Heart left ventricle (tissue), 13 donors: ENCODE results near the gene CCL27.

ENCODE experiments used
- POLR2A ChIP-seq, 2 donors: fragments of 450-650 bp; IDR thresholded peaks; one replicate each; pipeline ENCODE4 v1.6.1; 2017; ENCODE audit warnings: antibody characterized with exemption in 2 of 2, mild to moderate bottlenecking in 2 of 2, moderate library complexity in 2 of 2
- TF ChIP-seq, protein P1 (sequence below), 12 donors: fragments of 200-600 bp; sonication (generic) in 4 of 12; IDR thresholded peaks; one replicate each; pipeline versions ENCODE4 v1.5.0 to v1.8.0; 2018 to 2022; ENCODE audit warnings: antibody characterized with exemption in 12 of 12, mild to moderate bottlenecking in 5 of 12
- donor health status: ischemic (EF 13 %, LVEDD 7.1; RV severe dilation, severe dysfunction).
- donor health status: DM: no; HTN: yes; CAD: no.
- donor health status: DM: no; HTN: no; CAD: no.
- donor health status: ischemic (EF 25% LVEDD 6.9; RV normal size, moderate dysfunction).
- donor health status: ischemic (EF 25% LVEDD 5.7; RV mildly dilated, moderate dysfunction).
- donor health status: ischemic (EF 35%, LVEDD 5.7; RV mildly dilated, moderate dysfunction).
- donor health status: nonischemic (EF 11% LVEDD 7.7; RV severe dilation, severe dysfunction).
- donor health status: DM: yes; HTN: yes; CAD: no.
- donor health status: PGD.
- donor health status: ischemic (EF 29% LVEDD 5.4; RV normal size, mild dysfunction).
- donor health status: nonischemic (EF 23%, LVEDD 6.1; RV moderate dilation, normal function).

DNA sequence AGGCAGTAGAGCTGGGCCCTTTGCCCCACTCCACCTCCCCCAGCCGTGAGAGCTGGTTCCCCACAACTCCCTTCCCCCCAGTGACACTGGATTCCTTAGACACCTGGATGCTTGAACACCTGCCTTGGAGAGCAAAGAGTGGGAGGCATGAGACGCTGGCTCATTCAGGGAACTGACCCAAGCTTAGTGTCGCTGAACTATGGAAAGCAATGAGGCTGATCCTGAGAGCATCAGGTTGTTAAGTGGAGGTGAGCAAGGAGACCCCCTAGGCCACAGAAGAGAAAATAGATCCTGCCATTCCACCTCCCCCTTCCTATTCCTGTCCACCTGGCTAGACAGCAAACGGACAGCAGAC lies 26.6 kb upstream of the CCL27 start:
- TF ChIP-seq, protein P1, sequence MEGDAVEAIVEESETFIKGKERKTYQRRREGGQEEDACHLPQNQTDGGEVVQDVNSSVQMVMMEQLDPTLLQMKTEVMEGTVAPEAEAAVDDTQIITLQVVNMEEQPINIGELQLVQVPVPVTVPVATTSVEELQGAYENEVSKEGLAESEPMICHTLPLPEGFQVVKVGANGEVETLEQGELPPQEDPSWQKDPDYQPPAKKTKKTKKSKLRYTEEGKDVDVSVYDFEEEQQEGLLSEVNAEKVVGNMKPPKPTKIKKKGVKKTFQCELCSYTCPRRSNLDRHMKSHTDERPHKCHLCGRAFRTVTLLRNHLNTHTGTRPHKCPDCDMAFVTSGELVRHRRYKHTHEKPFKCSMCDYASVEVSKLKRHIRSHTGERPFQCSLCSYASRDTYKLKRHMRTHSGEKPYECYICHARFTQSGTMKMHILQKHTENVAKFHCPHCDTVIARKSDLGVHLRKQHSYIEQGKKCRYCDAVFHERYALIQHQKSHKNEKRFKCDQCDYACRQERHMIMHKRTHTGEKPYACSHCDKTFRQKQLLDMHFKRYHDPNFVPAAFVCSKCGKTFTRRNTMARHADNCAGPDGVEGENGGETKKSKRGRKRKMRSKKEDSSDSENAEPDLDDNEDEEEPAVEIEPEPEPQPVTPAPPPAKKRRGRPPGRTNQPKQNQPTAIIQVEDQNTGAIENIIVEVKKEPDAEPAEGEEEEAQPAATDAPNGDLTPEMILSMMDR (IDR thresholded peaks at IDR 0.05) = no peak
- TF ChIP-seq POLR2A (IDR thresholded peaks at IDR 0.05) = no peak
